Measurements from ENCODE around the gene DEF6. TPM values are rescaled to one million over a fixed set of nuclear protein-coding genes. Genes with fewer than 3 reads are reported as not detected.

DEF6 gene
- total RNA-seq, 1 donor from 2014 or later, result 21.5 TPM

GRCh38 chr6:35318196-35319171 is 20.9 kb downstream of the DEF6 start:
- ATAC-seq (peak; percentile 98 to 99), DNase-seq (peak; percentile 77)
- Histone ChIP-seq H3K4me1 (peaks cover 5% of the 10 kb centered on the region), H3K27ac (no peak overlapping the region), H3K36me3 (peaks cover 24% of the 10 kb centered on the region), H3K9me3 (no peaks in the 10 kb centered on the region), H3K27me3 (ENCODE audit: low read depth) (no peaks in the 10 kb centered on the region), H3K4me3 (peak overlapping the region; percentile 61)
- no peak for TF ChIP-seq CTCF (IDR thresholded peaks at IDR 0.05)
- intact Hi-C loops (cut with DNase I), result no loop called here

DNA sequence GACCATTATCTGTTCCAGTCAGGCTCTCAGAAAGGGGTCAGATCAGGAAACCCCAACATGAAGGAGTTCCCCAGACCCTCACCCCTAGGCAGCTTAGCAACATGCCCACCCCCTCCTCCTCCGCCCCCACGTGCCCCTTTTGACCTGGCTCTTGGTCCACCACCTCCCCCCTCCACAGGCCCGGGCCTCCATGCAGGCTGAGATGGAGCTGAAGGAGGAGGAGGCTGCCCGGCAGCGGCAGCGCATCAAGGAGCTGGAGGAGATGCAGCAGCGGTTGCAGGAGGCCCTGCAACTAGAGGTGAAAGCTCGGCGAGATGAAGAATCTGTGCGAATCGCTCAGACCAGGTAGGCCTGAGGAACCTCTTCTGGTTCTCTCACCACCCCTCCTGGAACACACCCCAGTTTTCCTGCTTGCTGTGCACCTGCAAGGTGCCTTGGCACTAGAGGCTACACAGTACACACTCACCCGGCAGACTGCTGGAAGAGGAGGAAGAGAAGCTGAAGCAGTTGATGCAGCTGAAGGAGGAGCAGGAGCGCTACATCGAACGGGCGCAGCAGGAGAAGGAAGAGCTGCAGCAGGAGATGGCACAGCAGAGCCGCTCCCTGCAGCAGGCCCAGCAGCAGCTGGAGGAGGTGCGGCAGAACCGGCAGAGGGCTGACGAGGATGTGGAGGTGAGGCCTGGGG is 21.9 kb downstream of the DEF6 start:
- Histone ChIP-seq H3K4me3 (no peak overlapping the region), H3K36me3 (peaks cover 24% of the 10 kb centered on the region), H3K9me3 (no peaks in the 10 kb centered on the region), H3K27me3 (ENCODE audit: low read depth) (no peaks in the 10 kb centered on the region), H3K27ac (no peak overlapping the region), H3K4me1 (peaks cover 5% of the 10 kb centered on the region)
- intact Hi-C loops (cut with DNase I), result no loop called here
- ATAC-seq (no peak), DNase-seq (no peak)
- TF ChIP-seq CTCF (IDR thresholded peaks at IDR 0.05), result no peak

- Histone ChIP-seq H3K27me3 (ENCODE audit: low read depth) (no peaks in the 10 kb centered on the region), H3K4me3 (no peak overlapping the region), H3K4me1 (peaks cover 5% of the 10 kb centered on the region), H3K36me3 (peaks cover 24% of the 10 kb centered on the region), H3K9me3 (no peaks in the 10 kb centered on the region), H3K27ac (no peak overlapping the region)
- no peak for TF ChIP-seq CTCF (IDR thresholded peaks at IDR 0.05)
- no peak for DNase-seq
- intact Hi-C loops (cut with DNase I), result no loop called here
- no peak for ATAC-seq
These were observed 22.4 kb downstream of the DEF6 start for GRCh38 chr6:35320031-35320410.

GRCh38 chr6:35321091-35321490 is 23.5 kb downstream of the DEF6 start:
- Histone ChIP-seq H3K4me3 (no peak overlapping the region), H3K27ac (no peak overlapping the region), H3K4me1 (peaks cover 5% of the 10 kb centered on the region), H3K27me3 (ENCODE audit: low read depth) (no peaks in the 10 kb centered on the region), H3K9me3 (no peaks in the 10 kb centered on the region), H3K36me3 (peaks cover 24% of the 10 kb centered on the region)
- intact Hi-C loops (cut with DNase I), result no loop called here
- ATAC-seq (no peak), DNase-seq (no peak)
- no peak for TF ChIP-seq CTCF (IDR thresholded peaks at IDR 0.05)

GRCh38 chr6:35327349-35328027 is 29.9 kb downstream of the DEF6 start:
- no peaks in the 10 kb centered on the region for H3K36me3 ChIP-seq
- H3K9me3 ChIP-seq, result no peaks in the 10 kb centered on the region
- H3K27me3 ChIP-seq (ENCODE audit: low read depth), result no peaks in the 10 kb centered on the region
- H3K4me1 ChIP-seq, result peaks cover 6% of the 10 kb centered on the region
- ATAC-seq (peak; percentile 81 to 82), DNase-seq (peak; percentile 72)
- peak; percentile 56 for TF ChIP-seq CTCF (IDR thresholded peaks at IDR 0.05)
- H3K27ac ChIP-seq, result no peak overlapping the region
- no peak overlapping the region for H3K4me3 ChIP-seq
- intact Hi-C loops (cut with DNase I), result no loop called here

Data from lower lobe of right lung (tissue), 2 donors.